GM18907 (cell line): ENCODE data around the gene DNAJB6.

Experiments
- ATAC-seq: cut with Tn5 transposase; IDR thresholded peaks from one replicate; pipeline ENCODE4 v1.9.1; 2021; ENCODE audit warnings: mild to moderate bottlenecking, moderate library complexity; ENCODE audit not compliant: unreplicated experiment

Gene DNAJB6

GRCh38 chr7:157425137-157425731, 88.4 kb downstream of the DNAJB6 start:
- ATAC-seq, result no peak

GRCh38 chr7:157425761-157426160, 89.0 kb downstream of the DNAJB6 start:
- no peak for ATAC-seq

GRCh38 chr7:157426463-157427301, 89.9 kb downstream of the DNAJB6 start:
- no peak for ATAC-seq

GRCh38 chr7:157427811-157428553, 91.2 kb downstream of the DNAJB6 start:
- no peak for ATAC-seq

- no peak for ATAC-seq
Measured at GRCh38 chr7:157428554-157428945, 91.7 kb downstream of the DNAJB6 start.

DNA sequence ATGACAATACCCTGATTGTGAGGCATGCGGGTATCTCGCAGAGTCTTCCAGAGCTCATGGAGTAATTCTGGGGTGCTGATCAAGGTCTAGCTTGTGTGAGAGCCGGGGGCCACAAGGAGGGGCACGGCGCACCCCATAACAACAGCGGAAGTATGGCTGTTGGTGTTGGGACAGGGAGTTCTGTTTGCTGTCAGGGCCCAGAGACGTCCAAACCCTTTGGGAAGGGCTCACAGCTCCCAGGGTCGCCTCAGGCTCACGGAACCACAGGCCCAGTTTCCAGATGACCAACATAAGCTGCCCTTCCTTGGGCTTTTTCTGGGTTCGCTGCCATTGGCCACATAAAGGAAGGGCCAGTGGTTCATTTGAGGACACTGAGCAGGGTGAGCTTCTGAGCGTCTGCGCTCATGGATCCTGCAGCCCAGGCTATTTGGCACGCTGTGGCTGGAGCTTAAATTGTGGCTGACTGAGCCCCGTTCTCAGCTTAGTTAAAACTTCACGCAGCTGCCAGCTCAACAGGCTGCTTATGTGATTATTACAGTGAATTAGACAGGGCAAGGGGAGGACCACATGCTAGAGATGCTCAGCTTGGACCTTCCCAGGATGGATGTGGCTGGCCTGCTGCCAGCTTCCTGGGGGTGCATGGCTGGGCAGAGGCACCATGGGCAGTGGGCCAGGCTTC, 92.3 kb downstream of the DNAJB6 start:
- ATAC-seq, result no peak

GRCh38 chr7:157429680-157430224, 92.9 kb downstream of the DNAJB6 start:
- ATAC-seq, result no peak

GRCh38 chr7:157430721-157431120, 93.9 kb downstream of the DNAJB6 start:
- ATAC-seq, result no peak

DNA sequence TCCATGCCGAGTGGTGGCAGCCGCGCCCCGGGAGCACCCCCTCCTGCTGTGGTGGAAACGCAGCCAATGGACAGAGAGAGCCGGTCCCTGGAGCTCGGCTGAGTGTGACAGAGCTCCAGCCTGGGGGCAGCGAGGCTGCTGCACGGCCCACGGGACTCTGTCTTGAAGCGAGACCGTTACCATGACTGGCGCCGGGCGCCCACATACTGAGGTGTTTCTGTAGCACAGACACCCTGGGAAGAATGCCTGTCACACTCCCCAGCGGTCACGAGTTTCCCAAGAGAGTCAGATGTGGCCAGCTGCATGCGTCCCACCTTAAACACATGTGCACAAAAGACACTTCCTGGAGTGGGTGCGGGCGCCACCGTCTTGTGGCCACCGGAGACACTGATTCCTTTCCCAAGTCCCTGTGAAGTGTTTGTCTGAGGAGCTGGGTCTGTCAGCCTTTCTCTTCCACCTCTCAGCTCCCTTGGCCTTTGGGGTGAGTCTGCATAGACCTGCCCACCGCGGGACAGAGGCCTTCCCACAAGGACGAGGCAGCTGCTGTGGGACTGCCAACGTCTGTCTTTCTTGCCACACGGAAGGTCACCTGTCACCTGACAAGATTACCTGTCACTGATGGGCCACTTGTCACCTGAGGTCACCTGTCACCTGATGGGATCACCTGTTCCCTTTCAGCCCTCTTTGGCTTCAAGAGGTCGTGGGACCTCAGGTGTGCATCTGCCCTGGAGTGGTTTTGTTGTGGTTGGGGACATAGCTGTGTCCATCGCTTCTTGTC, 94.6 kb downstream of the DNAJB6 start:
- no peak for ATAC-seq

DNA sequence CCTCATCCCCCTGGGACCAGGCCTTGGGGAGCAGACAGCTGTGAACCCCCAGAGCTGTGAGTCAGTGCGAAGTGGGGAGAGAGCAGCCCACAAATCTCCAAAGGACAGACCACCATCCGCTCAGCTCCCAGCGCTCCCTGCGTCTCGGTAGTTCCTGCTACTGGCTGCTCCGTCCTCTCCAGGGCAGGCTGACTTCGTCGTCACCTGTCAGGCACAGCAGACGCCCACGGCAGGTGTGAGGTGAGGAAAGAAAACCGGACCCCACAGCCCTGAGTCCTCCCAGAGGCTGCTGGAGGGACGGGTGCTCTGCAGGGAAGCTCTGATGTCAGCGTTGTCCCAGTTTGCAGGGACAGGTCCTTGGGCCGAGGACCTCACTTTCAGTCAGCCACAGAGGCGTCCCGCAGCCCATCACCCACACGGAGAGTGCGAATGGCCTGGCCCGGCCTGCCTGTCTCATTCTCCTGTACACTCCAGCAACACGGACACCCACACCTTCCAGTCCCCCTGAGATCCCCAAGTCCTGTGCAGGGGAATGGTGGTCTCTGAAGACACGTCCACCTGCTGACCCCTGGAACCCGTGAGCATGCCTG, 95.2 kb downstream of the DNAJB6 start:
- ATAC-seq, result no peak

GRCh38 chr7:157432541-157432956, 95.7 kb downstream of the DNAJB6 start:
- ATAC-seq, result no peak

- ATAC-seq, result peak; percentile 61
Measured at GRCh38 chr7:157432957-157433576, 96.3 kb downstream of the DNAJB6 start.

DNA sequence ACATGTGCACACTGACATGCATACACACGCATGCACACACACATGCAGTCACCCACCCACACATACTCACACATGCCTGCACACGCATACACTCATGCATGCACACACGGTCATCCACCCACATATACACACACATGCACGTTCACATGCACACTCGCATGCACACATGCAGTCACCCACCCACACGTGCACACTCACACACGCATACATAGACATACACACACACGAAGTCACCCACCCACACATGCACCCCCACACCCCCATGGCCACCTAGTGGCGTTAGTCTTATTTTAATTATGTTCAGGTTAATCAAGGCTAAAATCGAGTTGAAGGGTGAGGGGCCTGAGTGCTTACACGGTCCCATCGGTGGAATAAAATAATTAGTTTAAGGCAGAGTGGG, 96.8 kb downstream of the DNAJB6 start:
- ATAC-seq, result no peak

GRCh38 chr7:157434231-157434630, 97.4 kb downstream of the DNAJB6 start:
- no peak for ATAC-seq

GRCh38 chr7:157434701-157435100, 97.9 kb downstream of the DNAJB6 start:
- ATAC-seq, result no peak

DNA sequence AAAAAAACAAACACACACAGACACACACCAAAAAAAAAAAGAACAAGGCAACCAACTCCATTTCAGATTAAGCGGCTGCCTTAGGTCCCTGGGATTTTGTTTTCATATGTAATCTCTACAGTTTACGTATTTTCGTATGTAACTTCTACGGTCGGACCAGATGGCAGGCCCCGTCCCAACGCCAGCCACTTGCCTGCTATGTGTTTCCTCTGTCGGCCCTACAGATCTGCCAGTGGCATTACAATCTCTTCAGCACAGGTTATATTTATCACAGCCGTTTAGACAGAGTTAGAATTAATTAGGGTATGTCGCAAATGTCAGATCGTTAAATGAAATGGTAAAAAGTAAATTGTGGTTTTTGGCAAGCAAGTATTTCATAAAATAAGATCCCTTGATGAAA, 99.3 kb downstream of the DNAJB6 start:
- no peak for ATAC-seq

GRCh38 chr7:157436763-157437480, 100.1 kb downstream of the DNAJB6 start:
- no peak for ATAC-seq

- no peak for ATAC-seq
Measured at GRCh38 chr7:157437519-157438061, 100.8 kb downstream of the DNAJB6 start.
